Brain microvascular endothelial cell (primary cell): ENCODE measurements around the gene CHTF18.
"Not testable (repeated sequence)": the region's sequence is repeated elsewhere in the genome, so short reads cannot be mapped to it uniquely, and the experiment has no call there.

Experiments
- DNase-seq: peaks from one replicate; pipeline ENCODE4 v3.0.0-alpha.2; 2020
- H3K27ac ChIP-seq: fragments of 250-450 bp; sonication (Bioruptor Pico); 2 replicates; pipeline ENCODE4 v1.5.1; 2020; ENCODE audit warnings: mild to moderate bottlenecking, moderate library complexity
- H3K27me3 ChIP-seq: fragments of 250-450 bp; sonication (Bioruptor Pico); replicated peaks from 2 replicates; pipeline ENCODE4 v1.5.1; 2020; ENCODE audit warnings: mild to moderate bottlenecking
- H3K36me3 ChIP-seq: fragments of 250-450 bp; sonication (Bioruptor Pico); replicated peaks from 2 replicates; pipeline ENCODE4 v1.5.1; 2020; ENCODE audit warnings: mild to moderate bottlenecking
- H3K4me3 ChIP-seq: 2 replicates; pipeline ENCODE4 v1.5.1; 2011; ENCODE audit warnings: low read depth, mild to moderate bottlenecking, control low read depth, low read length, moderate library complexity
- in situ Hi-C: cut with HindIII; loops from 2 replicates; pipeline ENCODE4 v1.10.0; 2017; ENCODE audit warnings: low sequenced_read_pairs, low pct_ligation_motif_present
- TF ChIP-seq, protein P1 (sequence below): IDR thresholded peaks from 2 replicates; pipeline ENCODE4 v1.5.1; 2011; ENCODE audit warnings: low read depth, mild to moderate bottlenecking, moderate library complexity, low read length, control low read depth, inconsistent platforms; ENCODE audit errors: missing control alignments

Gene CHTF18

DNA sequence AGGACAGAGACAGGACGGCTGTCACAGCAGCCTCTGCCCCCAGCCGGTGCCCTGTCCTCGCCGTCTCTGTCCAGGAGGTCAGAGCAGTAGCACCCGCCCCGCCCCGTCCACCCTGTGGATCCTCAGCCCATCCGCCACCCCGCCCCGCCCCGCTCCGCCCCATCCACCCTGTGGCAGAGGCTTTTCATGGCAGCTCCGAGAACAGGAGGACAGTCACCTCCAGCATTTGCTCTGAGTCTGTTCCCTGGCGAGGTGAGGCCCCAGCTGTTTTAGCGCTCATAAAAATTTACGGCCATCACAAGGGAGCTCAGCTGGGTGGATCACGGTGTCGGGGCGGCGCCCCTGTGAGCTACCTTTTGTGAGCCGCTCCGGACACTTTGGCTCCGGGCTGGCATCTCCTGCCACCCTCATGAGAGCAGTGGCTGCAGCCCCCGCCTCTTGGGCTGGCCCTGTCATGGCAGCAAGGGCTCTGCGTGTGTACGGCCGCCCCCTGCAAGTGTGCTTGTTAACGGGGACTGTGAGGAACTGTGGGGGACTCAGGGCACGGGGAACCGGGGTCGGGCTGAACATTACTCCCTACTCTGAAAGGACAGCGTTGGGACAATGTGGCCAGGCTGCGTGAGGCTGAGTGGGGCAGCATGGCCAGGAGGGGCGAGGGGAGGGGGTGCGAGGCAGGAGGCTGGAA is 44.4 kb downstream of the CHTF18 start:
- no peaks in the 10 kb centered on the region for H3K27me3 ChIP-seq
- in situ Hi-C loops, result loop anchor here (25.0 kb wide), 1 partner anchor 155 kb away; the partner anchor contains the start of gene SOX8
- TF ChIP-seq, protein P1, sequence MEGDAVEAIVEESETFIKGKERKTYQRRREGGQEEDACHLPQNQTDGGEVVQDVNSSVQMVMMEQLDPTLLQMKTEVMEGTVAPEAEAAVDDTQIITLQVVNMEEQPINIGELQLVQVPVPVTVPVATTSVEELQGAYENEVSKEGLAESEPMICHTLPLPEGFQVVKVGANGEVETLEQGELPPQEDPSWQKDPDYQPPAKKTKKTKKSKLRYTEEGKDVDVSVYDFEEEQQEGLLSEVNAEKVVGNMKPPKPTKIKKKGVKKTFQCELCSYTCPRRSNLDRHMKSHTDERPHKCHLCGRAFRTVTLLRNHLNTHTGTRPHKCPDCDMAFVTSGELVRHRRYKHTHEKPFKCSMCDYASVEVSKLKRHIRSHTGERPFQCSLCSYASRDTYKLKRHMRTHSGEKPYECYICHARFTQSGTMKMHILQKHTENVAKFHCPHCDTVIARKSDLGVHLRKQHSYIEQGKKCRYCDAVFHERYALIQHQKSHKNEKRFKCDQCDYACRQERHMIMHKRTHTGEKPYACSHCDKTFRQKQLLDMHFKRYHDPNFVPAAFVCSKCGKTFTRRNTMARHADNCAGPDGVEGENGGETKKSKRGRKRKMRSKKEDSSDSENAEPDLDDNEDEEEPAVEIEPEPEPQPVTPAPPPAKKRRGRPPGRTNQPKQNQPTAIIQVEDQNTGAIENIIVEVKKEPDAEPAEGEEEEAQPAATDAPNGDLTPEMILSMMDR, result no peak

DNA sequence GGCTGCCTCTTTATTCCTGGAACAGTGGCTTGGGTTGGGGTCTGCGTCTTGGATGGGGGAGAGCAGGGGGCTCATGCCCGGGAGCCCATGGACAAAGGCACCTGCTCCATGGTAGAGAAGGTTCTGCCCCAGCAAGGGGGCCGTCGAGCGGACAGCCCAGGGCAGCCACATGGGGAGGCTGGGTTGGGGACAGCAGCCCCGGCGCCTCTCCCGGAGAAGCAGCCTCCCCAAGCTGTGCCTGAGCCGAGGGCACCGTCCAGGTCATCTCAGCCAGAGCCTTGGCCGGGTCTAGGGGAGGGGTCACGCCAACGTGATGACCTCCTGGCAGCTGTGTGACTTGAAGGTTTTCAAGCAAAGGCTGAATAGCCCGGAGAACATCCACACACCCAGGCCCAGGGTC is 45.0 kb downstream of the CHTF18 start:
- no peak overlapping the region for H3K27ac ChIP-seq
- TF ChIP-seq, protein P1, result no peak
- no peak for DNase-seq
- no peaks in the 10 kb centered on the region for H3K36me3 ChIP-seq
- in situ Hi-C loops, result loop anchor here (25.0 kb wide), 1 partner anchor 154 kb away; the partner anchor contains the start of gene SOX8
- H3K4me3 ChIP-seq, result no peak overlapping the region
- no peaks in the 10 kb centered on the region for H3K27me3 ChIP-seq

More for the DNA sequence above, 44.4 kb downstream of the CHTF18 start:
- H3K27ac ChIP-seq, result no peak overlapping the region
- DNase-seq, result no peak
- H3K4me3 ChIP-seq, result no peak overlapping the region
- H3K36me3 ChIP-seq, result no peaks in the 10 kb centered on the region

DNA sequence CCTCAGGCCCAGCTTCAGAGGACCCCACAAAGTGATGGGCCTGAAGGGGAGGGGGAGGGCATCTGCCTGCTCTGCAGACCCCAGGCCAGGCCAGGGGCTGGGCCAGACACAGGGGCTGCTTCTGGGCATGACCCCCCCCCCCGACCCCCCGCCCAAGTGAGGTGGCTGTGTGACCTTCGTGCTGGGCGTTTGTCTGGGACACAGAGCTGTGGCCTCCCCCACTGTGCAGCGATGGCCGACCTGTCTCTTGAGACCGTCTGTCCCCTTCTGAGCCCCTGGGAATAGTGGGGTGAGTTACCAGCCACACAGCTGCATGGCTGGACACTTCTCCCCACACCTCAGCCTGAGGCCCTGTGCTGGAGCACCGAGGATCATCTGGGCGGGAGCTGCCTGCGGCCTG is 47.0 kb downstream of the CHTF18 start:
- TF ChIP-seq, protein P1, result no peak
- Histone ChIP-seq H3K36me3 (no peaks in the 10 kb centered on the region), H3K27ac (no peak overlapping the region), H3K4me3 (no peak overlapping the region), H3K27me3 (no peaks in the 10 kb centered on the region)
- DNase-seq, result no peak
- in situ Hi-C loops, result loop anchor here (25.0 kb wide), 1 partner anchor 152 kb away; the partner anchor contains the start of gene SOX8

DNA sequence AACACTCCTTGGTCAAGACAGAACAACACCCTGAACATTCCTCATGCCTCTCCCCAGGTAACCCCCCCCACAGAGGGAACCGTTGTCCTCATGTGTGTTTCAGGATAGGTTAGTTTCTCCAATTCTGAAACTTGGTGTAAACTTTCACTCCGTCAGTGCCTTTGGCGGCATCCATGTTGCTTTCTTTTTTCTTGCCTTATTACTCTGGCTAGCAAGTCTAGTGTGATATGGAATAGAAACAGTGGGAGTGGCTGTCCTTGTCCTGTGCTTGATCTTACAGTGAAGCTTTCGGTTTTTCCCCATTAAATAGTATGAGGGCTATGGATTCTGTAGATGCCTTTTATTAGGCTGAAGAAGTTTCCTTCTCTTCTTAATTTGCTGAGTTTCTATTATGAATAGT is 47.8 kb downstream of the CHTF18 start:
- no peak overlapping the region for H3K4me3 ChIP-seq

DNA sequence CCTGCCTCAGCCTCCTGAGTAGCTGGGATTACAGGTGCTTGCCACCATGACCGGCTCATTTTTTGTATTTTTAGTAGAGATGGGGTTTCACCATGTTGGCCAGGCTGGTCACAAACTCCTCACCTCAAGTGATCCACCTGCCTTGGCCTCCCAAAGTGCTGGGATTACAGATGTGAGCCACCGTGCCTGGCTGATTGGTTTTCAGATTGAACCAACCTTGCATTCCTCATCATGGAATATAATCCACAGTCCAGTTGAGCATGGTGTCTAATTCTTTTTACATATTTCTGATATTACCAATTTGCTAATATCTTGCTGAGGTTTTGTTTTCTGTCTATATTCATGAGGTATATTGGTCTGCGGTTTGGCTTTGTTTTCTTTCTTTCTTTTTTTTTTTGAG is 48.4 kb downstream of the CHTF18 start:
- not testable (repeated sequence) for H3K27me3 ChIP-seq, H3K36me3 ChIP-seq, DNase-seq, H3K27ac ChIP-seq, H3K4me3 ChIP-seq
- in situ Hi-C loops, result loop anchor here (25.0 kb wide), 1 partner anchor 150 kb away; the partner anchor contains the start of gene SOX8

More for the DNA sequence above, 47.8 kb downstream of the CHTF18 start:
- no peaks in the 10 kb centered on the region for H3K27me3 ChIP-seq
- no peak for DNase-seq
- no peak overlapping the region for H3K27ac ChIP-seq
- no peaks in the 10 kb centered on the region for H3K36me3 ChIP-seq
- TF ChIP-seq, protein P1, result no peak
- in situ Hi-C loops, result loop anchor here (25.0 kb wide), 1 partner anchor 151 kb away; the partner anchor contains the start of gene SOX8

DNA sequence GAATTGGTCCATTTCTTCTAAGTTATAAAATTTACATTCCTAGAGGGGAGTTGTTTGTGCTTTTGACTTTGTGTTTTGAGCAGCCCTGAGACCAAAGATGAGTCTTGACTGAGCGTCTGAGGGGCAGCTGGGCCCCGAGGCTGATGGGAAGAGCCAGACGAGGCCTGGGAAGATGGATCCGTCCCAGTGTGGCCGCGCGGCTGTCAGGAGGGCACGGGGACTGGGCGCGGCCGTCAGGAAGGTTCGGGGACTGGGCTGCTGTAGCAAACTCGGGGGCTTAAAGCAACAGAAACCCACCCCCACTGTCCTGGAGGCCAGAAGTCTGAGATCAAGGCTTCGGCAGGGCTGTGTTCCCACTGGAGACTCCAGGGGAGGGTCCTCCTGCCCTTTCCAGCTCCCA is 50.3 kb downstream of the CHTF18 start:
- Histone ChIP-seq H3K27me3 (no peaks in the 10 kb centered on the region), H3K27ac (no peak overlapping the region), H3K36me3 (no peaks in the 10 kb centered on the region), H3K4me3 (no peak overlapping the region)
- no peak for DNase-seq
- in situ Hi-C loops, result loop anchor here (25.0 kb wide), 1 partner anchor 149 kb away; the partner anchor contains the start of gene SOX8
- TF ChIP-seq, protein P1, result no peak
